Activated CD8-positive, alpha-beta memory T cell treated with anti-CD3 and anti-CD28 coated beads, Interleukin-2, amount 10 ng/mL, durations not matched to agents 7 days and 5 days (primary cell): Measurements from ENCODE around the gene RUBCN. TPM values are rescaled to one million over a fixed set of nuclear protein-coding genes. Genes with fewer than 3 reads are reported as not detected.
A peak's percentile ranks its signal among the peaks of the same experiment; 100 is the strongest.

ENCODE experiments used
- ATAC-seq: fragments of 150-1000 bp; cut with Tn5 transposase; one replicate; pipeline ENCODE4 v1.10.0; 2021; ENCODE audit warnings: moderate library complexity
- CTCF ChIA-PET: fragments of 350-600 bp; sonication (Branson Sonifier 250); formaldehyde crosslinking; loops from one replicate; lab custom pipeline; 2021; ENCODE audit warnings: antibody characterized with exemption; lab: Charles Lee
- DNase-seq: peaks from one replicate; pipeline ENCODE4 v3.0.0-alpha.2; 2020
- H3K27ac Mint-ChIP-seq: one replicate; pipeline ENCODE4 v1.8.0; 2021; ENCODE audit warnings: mild to moderate bottlenecking, mixed read lengths
- H3K27me3 Mint-ChIP-seq: one replicate; pipeline ENCODE4 v1.8.0; 2021; ENCODE audit warnings: mixed read lengths
- H3K36me3 Mint-ChIP-seq: one replicate; pipeline ENCODE4 v1.8.0; 2021; ENCODE audit warnings: mild to moderate bottlenecking, mixed read lengths
- H3K4me1 Mint-ChIP-seq: one replicate; pipeline ENCODE4 v1.8.0; 2021; ENCODE audit warnings: mixed read lengths
- H3K4me3 Mint-ChIP-seq: one replicate; pipeline ENCODE4 v1.8.0; 2021; ENCODE audit warnings: mild to moderate bottlenecking, moderate library complexity, mixed read lengths
- H3K9me3 Mint-ChIP-seq: one replicate; pipeline ENCODE4 v1.8.0; 2022; ENCODE audit warnings: low read depth, mixed read lengths
- total RNA-seq, 2 experiments: library from RNA; stranded (reverse); gene quantifications; one replicate each; pipeline ENCODE4 v1.2.3, GENCODE V29; 2021

The RUBCN gene
- total RNA-seq, 2 experiments from 2014 or later: 55.5 to 58.9 TPM

GRCh38 chr3:197694251-197694650, 42.5 kb downstream of the RUBCN start:
- Mint-ChIP-seq H3K9me3 (no peaks in the 10 kb centered on the region), H3K4me3 (no peak overlapping the region), H3K36me3 (peaks cover 46% of the 10 kb centered on the region), H3K27me3 (no peaks in the 10 kb centered on the region), H3K27ac (peak overlapping the region; percentile 15), H3K4me1 (no peaks in the 10 kb centered on the region)
- DNase-seq: no peak
- ATAC-seq: no peak
- CTCF ChIA-PET: no interaction called here

GRCh38 chr3:197692641-197693040, 44.1 kb downstream of the RUBCN start:
- Mint-ChIP-seq H3K4me3 (no peak overlapping the region), H3K27ac (no peak overlapping the region), H3K4me1 (no peaks in the 10 kb centered on the region), H3K36me3 (peaks cover 40% of the 10 kb centered on the region), H3K9me3 (no peaks in the 10 kb centered on the region), H3K27me3 (no peaks in the 10 kb centered on the region)
- CTCF ChIA-PET: no interaction called here
- no peak for DNase-seq
- no peak for ATAC-seq

- H3K4me1 Mint-ChIP-seq: no peaks in the 10 kb centered on the region
- H3K27ac Mint-ChIP-seq: no peak overlapping the region
- ATAC-seq (no peak), DNase-seq (no peak)
- peaks cover 28% of the 10 kb centered on the region for H3K36me3 Mint-ChIP-seq
- no peak overlapping the region for H3K4me3 Mint-ChIP-seq
- no peaks in the 10 kb centered on the region for H3K9me3 Mint-ChIP-seq
- H3K27me3 Mint-ChIP-seq: no peaks in the 10 kb centered on the region
- CTCF ChIA-PET: interaction anchor here (1.2 kb wide), 1 partner anchor 92 kb away, joined by 3 read pairs; no protein-coding TSS in a partner anchor
Measured at GRCh38 chr3:197690754-197691153, 46.0 kb downstream of the RUBCN start.

GRCh38 chr3:197687570-197687969, 49.1 kb downstream of the RUBCN start:
- CTCF ChIA-PET: no interaction called here
- no peaks in the 10 kb centered on the region for H3K9me3 Mint-ChIP-seq
- ATAC-seq: no peak
- H3K4me1 Mint-ChIP-seq: peaks cover 11% of the 10 kb centered on the region
- peaks cover 26% of the 10 kb centered on the region for H3K36me3 Mint-ChIP-seq
- H3K27ac Mint-ChIP-seq: no peak overlapping the region
- H3K4me3 Mint-ChIP-seq: no peak overlapping the region
- DNase-seq: no peak
- H3K27me3 Mint-ChIP-seq: no peaks in the 10 kb centered on the region

GRCh38 chr3:197686899-197687298, 49.8 kb downstream of the RUBCN start:
- Mint-ChIP-seq H3K4me3 (no peak overlapping the region), H3K36me3 (peaks cover 27% of the 10 kb centered on the region), H3K9me3 (no peaks in the 10 kb centered on the region), H3K27me3 (no peaks in the 10 kb centered on the region), H3K4me1 (peaks cover 11% of the 10 kb centered on the region), H3K27ac (no peak overlapping the region)
- CTCF ChIA-PET: interaction anchor here (1.1 kb wide), 1 partner anchor 15 kb away, joined by 3 read pairs; no protein-coding TSS in a partner anchor
- no peak for ATAC-seq
- no peak for DNase-seq

GRCh38 chr3:197685546-197685945, 51.2 kb downstream of the RUBCN start:
- Mint-ChIP-seq H3K9me3 (no peaks in the 10 kb centered on the region), H3K4me3 (no peak overlapping the region), H3K4me1 (peaks cover 11% of the 10 kb centered on the region), H3K27ac (peak overlapping the region; percentile 2), H3K36me3 (peaks cover 37% of the 10 kb centered on the region), H3K27me3 (no peaks in the 10 kb centered on the region)
- CTCF ChIA-PET: interaction anchor here (2.3 kb wide), 1 partner anchor 86 kb away, joined by 12 read pairs; no protein-coding TSS in a partner anchor
- DNase-seq: no peak
- no peak for ATAC-seq

- H3K27me3 Mint-ChIP-seq: no peaks in the 10 kb centered on the region
- H3K4me1 Mint-ChIP-seq: peaks cover 11% of the 10 kb centered on the region
- no peak for ATAC-seq
- CTCF ChIA-PET: no interaction called here
- no peak for DNase-seq
- peaks cover 39% of the 10 kb centered on the region for H3K36me3 Mint-ChIP-seq
- H3K4me3 Mint-ChIP-seq: no peak overlapping the region
- H3K9me3 Mint-ChIP-seq: peaks cover 6% of the 10 kb centered on the region
- H3K27ac Mint-ChIP-seq: no peak overlapping the region
Measured at GRCh38 chr3:197683191-197683590, 53.5 kb downstream of the RUBCN start.

GRCh38 chr3:197682713-197683112, 54.0 kb downstream of the RUBCN start:
- Mint-ChIP-seq H3K9me3 (peaks cover 8% of the 10 kb centered on the region), H3K4me1 (peaks cover 11% of the 10 kb centered on the region), H3K27ac (no peak overlapping the region), H3K4me3 (no peak overlapping the region), H3K36me3 (peaks cover 42% of the 10 kb centered on the region), H3K27me3 (no peaks in the 10 kb centered on the region)
- CTCF ChIA-PET: no interaction called here
- ATAC-seq: no peak
- no peak for DNase-seq

GRCh38 chr3:197680955-197681521, 55.7 kb downstream of the RUBCN start:
- peaks cover 11% of the 10 kb centered on the region for H3K4me1 Mint-ChIP-seq
- H3K27ac Mint-ChIP-seq: no peak overlapping the region
- no peaks in the 10 kb centered on the region for H3K27me3 Mint-ChIP-seq
- no peak for ATAC-seq
- CTCF ChIA-PET: interaction anchor here (1.3 kb wide), 1 partner anchor 12 kb away, joined by 5 read pairs; no protein-coding TSS in a partner anchor
- peaks cover 51% of the 10 kb centered on the region for H3K36me3 Mint-ChIP-seq
- H3K9me3 Mint-ChIP-seq: peaks cover 8% of the 10 kb centered on the region
- DNase-seq: no peak
- no peak overlapping the region for H3K4me3 Mint-ChIP-seq

GRCh38 chr3:197675951-197676350, 60.8 kb downstream of the RUBCN start:
- no peak for ATAC-seq
- Mint-ChIP-seq H3K9me3 (peaks cover 8% of the 10 kb centered on the region), H3K4me1 (no peaks in the 10 kb centered on the region), H3K27ac (no peak overlapping the region), H3K4me3 (no peak overlapping the region), H3K36me3 (peaks cover 35% of the 10 kb centered on the region), H3K27me3 (no peaks in the 10 kb centered on the region)
- no peak for DNase-seq
- CTCF ChIA-PET: interaction anchor here (0.6 to 1.3 kb wide), 2 partner anchors 21 to 76 kb away, joined by 3 read pairs; no protein-coding TSS in a partner anchor

GRCh38 chr3:197675563-197675860, 61.2 kb downstream of the RUBCN start:
- H3K4me1 Mint-ChIP-seq: no peaks in the 10 kb centered on the region
- ATAC-seq (no peak), DNase-seq (no peak)
- H3K27ac Mint-ChIP-seq: no peak overlapping the region
- H3K4me3 Mint-ChIP-seq: no peak overlapping the region
- no peaks in the 10 kb centered on the region for H3K27me3 Mint-ChIP-seq
- CTCF ChIA-PET: interaction anchor here (1.3 kb wide), 1 partner anchor 76 kb away, joined by 3 read pairs; no protein-coding TSS in a partner anchor
- H3K36me3 Mint-ChIP-seq: peaks cover 32% of the 10 kb centered on the region
- peaks cover 8% of the 10 kb centered on the region for H3K9me3 Mint-ChIP-seq

GRCh38 chr3:197674741-197675562, 61.8 kb downstream of the RUBCN start:
- no peak for DNase-seq
- ATAC-seq: no peak
- CTCF ChIA-PET: interaction anchor here (1.3 kb wide), 1 partner anchor 75 kb away, joined by 3 read pairs; no protein-coding TSS in a partner anchor
- Mint-ChIP-seq H3K9me3 (peaks cover 8% of the 10 kb centered on the region), H3K27ac (no peak overlapping the region), H3K36me3 (peaks cover 28% of the 10 kb centered on the region), H3K27me3 (no peaks in the 10 kb centered on the region), H3K4me3 (no peak overlapping the region), H3K4me1 (no peaks in the 10 kb centered on the region)

GRCh38 chr3:197673170-197673569, 63.5 kb downstream of the RUBCN start:
- H3K27ac Mint-ChIP-seq: no peak overlapping the region
- H3K36me3 Mint-ChIP-seq: peaks cover 20% of the 10 kb centered on the region
- no peaks in the 10 kb centered on the region for H3K27me3 Mint-ChIP-seq
- peaks cover 2% of the 10 kb centered on the region for H3K9me3 Mint-ChIP-seq
- CTCF ChIA-PET: interaction anchor here (1.3 to 4.6 kb wide), 2 partner anchors 28 to 74 kb away, joined by 3 to 24 read pairs; no protein-coding TSS in a partner anchor
- H3K4me3 Mint-ChIP-seq: no peak overlapping the region
- DNase-seq (no peak), ATAC-seq (no peak)
- H3K4me1 Mint-ChIP-seq: no peaks in the 10 kb centered on the region
